ENCODE data around the gene MDM4.
A peak's percentile ranks its signal among the peaks of the same experiment; 100 is the strongest.

MDM4 gene

GRCh38 chr1:204583909-204584632 is 67.9 kb downstream of the MDM4 start:
- peak in 1 of 2 experiments; percentile 24 for DNase-seq

GRCh38 chr1:204584699-204585372 is 68.6 kb downstream of the MDM4 start:
- no peak for DNase-seq

DNA sequence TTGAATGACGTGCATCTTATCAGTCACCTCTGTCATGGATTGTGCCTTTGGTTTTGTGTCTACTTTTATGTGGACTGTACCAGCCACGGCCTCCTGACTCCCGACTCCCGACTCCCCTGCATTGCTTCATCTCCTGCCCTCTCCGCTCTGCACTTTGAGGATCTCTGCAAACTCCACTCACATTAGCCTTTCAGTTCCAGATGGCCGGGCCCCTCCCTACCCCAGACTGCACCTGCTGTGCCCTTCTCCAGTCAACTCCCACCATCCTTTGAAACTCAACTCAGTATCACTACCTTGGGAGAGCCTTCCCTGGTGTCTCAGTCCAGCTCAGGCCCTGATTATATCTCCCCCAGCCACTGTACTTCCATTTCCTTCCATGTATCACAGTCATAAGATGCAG is 71.4 kb downstream of the MDM4 start:
- peak in 1 of 2 experiments; percentile 63 for DNase-seq

DNA sequence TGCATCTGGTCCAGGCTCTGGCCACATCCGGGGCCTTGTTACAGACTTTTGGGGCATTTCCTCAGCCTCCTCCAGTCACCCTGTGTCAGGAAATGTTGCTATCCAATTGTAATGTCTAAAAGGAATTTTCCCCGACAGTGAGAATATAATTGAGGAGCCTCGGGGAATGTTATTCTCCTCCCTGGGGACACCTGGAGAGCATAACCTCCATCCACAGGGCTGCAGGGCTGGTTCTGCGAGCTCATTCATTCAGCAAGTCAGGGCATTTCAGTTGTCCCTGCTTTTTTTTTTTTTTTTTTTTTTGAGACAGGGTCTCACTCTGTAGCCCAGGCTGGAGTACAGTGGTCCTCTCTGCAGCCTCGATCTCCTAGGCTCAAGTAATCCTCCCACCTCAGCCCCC is 72.6 kb downstream of the MDM4 start:
- no peak for DNase-seq

DNA sequence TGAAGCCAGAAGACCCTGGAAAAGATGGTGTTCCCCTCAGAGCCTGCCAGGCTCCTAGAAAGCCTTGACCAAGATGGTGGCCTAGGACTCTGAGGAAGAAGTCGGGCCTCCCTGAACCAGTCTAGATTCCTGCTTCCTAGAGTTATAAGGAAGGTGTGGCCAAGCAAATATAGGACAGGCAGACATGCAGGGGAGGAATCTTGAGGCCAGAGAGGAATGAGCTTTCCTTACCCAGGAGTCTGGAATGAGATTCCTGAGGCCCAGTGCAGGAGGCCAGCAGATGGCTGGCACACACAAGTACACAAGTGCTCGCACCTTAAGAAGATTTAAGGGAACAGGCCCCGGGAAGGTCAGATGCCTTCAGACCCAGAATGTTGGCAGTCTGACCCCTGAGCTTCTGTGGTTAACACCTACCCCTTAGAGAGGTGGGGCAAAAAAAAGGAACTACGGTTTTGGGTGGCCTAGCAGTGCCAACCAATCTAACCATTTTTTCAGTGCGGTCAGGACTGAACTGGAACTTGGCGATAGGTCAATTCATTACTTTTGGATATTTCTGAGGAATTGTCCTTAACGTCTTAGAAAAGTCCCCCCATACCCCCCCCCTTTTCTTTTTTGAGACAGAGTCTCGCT is 73.3 kb downstream of the MDM4 start:
- DNase-seq: no peak

DNA sequence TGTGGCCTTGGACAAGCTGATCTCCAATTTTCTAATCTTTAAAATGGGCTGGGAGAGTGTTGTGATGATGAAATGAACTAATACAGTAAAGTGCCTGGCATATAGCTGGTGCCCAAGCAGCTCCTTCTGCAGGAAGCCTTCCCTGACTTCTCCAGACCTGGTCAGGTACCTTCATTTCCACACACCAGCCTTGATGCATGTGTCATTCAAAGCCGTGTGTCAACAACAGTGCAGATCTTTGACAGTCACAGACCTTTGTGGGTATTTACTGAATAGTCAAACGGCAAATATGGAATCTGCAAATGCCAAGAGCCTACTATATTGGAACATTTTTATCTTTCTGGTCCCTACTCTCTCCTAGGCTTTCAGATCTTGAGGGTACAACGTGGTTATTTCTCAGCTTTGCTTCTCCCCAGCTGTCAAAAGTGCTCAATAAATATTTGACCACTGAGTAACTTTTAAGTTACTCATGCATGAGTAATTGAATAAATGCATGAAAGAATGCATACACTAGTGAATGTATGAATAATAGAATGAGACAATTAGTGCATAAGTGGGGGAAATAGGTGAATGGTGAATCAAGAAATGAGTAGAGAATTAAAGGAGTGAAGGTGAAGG is 75.4 kb downstream of the MDM4 start:
- no peak for DNase-seq

GRCh38 chr1:204592246-204592948 is 76.2 kb downstream of the MDM4 start:
- no peak for DNase-seq

GRCh38 chr1:204598319-204598969 is 82.2 kb downstream of the MDM4 start:
- DNase-seq: no peak

GRCh38 chr1:204599098-204599497 is 82.9 kb downstream of the MDM4 start:
- no peak for DNase-seq

DNA sequence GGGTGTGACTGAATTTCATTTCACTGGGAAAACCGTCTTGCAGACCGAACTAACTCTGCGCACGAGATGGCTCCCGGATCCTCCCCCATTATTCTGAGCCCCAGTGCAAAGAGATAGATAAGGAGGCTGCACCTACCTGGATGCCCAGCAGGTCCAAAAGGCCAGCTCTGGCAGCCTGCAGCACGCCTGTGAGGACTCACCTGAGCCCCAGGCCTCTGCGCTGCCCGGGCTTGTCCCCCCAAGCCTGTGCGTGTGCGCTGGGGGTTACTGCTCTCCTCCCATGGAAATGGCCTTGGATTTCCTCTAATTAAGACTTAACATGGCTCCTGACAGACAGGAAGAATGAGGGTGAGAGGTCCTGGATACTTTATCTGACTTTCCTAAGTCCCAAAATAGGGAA is 83.4 kb downstream of the MDM4 start:
- no peak for DNase-seq

GRCh38 chr1:204600203-204600602 is 84.0 kb downstream of the MDM4 start:
- DNase-seq: no peak

- no peak for DNase-seq
Measured at GRCh38 chr1:204600968-204601367, 84.8 kb downstream of the MDM4 start.

DNA sequence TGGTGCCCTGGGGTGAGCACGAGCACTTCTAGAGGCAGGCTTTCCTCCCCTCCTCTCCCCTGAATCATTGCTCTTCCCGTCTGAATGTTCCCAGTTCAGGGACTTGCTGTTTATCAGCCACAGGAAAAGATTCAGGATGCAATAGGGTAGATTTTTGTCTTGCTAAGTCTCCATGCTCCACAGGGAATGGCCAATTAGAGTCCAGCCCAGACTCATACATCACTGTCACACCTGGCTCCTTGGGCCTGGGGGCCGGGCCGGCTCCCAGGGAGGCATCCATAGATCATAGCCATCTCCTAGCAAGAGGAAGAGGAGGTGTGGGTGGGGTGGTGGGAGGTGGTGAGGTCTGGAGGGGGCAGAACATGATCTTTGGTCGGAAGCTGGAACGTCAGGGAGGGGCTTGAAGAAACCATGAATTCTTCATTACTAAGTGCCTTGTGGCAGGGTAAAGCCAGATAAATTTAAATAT is 85.9 kb downstream of the MDM4 start:
- DNase-seq: no peak

DNA sequence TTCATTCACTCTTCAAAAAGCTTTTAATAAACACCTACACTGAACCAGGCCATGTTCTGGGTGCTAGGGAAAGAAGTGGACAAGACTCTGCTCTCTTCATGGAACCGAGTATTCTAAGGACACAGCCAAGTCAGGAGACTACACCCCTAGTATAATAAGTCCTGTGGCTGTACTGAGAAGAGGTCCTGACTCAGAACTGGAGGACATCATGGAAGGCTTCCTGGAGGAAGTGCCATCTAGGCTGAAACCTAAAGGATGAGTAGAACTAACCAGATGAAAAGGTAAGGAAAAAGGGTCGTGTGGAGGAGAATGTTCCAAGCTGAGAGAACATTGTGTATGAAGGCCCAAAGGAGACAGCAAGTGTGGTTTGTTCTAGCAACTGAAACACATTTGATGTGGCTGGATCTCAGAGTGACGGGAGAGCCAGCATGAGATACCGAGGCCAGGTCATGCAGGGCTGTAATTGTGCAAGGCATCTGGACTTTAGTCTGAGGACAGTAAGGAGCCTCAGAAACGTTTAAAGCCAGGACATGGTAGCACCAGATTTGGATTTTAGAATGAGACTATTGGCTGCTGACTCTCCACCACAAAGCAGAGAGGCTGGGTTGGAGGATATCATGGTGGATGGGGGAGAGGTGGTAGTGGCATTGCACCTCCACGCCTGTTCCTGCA is 86.8 kb downstream of the MDM4 start:
- DNase-seq: no peak

GRCh38 chr1:204605791-204606190 is 89.6 kb downstream of the MDM4 start:
- no peak for DNase-seq

All from NCI-H187 (cell line).